Nephron (organoid): ENCODE data around the gene ZSCAN29.

Experiments used
- H3K27ac Mint-ChIP-seq, 3 experiments: 2 replicates each; pipeline ENCODE4 v1.8.0; 2020; ENCODE audit warnings: mixed read lengths in 3 of 3, mild to moderate bottlenecking in 2 of 3, moderate library complexity in 1 of 3
- H3K27me3 Mint-ChIP-seq: 2 replicates; pipeline ENCODE4 v1.8.0; 2021; ENCODE audit warnings: low read depth, mild to moderate bottlenecking, moderate library complexity, mixed read lengths
- H3K36me3 Mint-ChIP-seq: 2 replicates; pipeline ENCODE4 v1.8.0; 2020; ENCODE audit warnings: low read depth, mixed read lengths
- H3K4me1 Mint-ChIP-seq: 2 replicates; pipeline ENCODE4 v1.8.0; 2020; ENCODE audit warnings: mixed read lengths
- H3K4me3 Mint-ChIP-seq, 3 experiments: 2 replicates each; pipeline ENCODE4 v1.8.0; 2020; ENCODE audit warnings: mild to moderate bottlenecking in 3 of 3, mixed read lengths in 3 of 3, moderate library complexity in 2 of 3
- H3K9me3 Mint-ChIP-seq: 2 replicates; pipeline ENCODE4 v1.8.0; 2020; ENCODE audit warnings: mixed read lengths
- CTCF ChIP-seq, 3 experiments: fragments of 200-600 bp; sonication (generic); IDR thresholded peaks; one replicate each; pipeline ENCODE4 v1.5.0; 2021; ENCODE audit warnings: antibody characterized with exemption in 3 of 3; ENCODE audit not compliant: unreplicated experiment in 3 of 3

The ZSCAN29 gene

GRCh38 chr15:43346305-43346704, 24.5 kb downstream of the ZSCAN29 start:
- TF ChIP-seq CTCF (IDR thresholded peaks at IDR 0.05; ENCODE audit: unreplicated experiment in 3 of 3), result no peak
- H3K27ac Mint-ChIP-seq, result no peak overlapping the region
- H3K36me3 Mint-ChIP-seq, result peaks cover 38% of the 10 kb centered on the region
- no peaks in the 10 kb centered on the region for H3K9me3 Mint-ChIP-seq
- no peaks in the 10 kb centered on the region for H3K4me1 Mint-ChIP-seq
- H3K27me3 Mint-ChIP-seq, result no peaks in the 10 kb centered on the region
- H3K4me3 Mint-ChIP-seq, result no peak overlapping the region

GRCh38 chr15:43330780-43331087, 40.1 kb downstream of the ZSCAN29 start:
- Mint-ChIP-seq H3K27me3 (peaks cover 3% of the 10 kb centered on the region), H3K36me3 (peaks cover 47% of the 10 kb centered on the region), H3K4me3 (peak overlapping the region; percentile 96 to 97 (median 97)), H3K4me1 (peaks cover 23% of the 10 kb centered on the region), H3K27ac (peak overlapping the region; percentile 98 to 100 (median 99)), H3K9me3 (no peaks in the 10 kb centered on the region)
- no peak for TF ChIP-seq CTCF (IDR thresholded peaks at IDR 0.05; ENCODE audit: unreplicated experiment in 3 of 3)

- Mint-ChIP-seq H3K4me3 (peak within 1 kb of the TSS; percentile 96 to 97 (median 97)), H3K9me3 (no peaks in the 10 kb centered on the region), H3K4me1 (peaks cover 23% of the 10 kb centered on the region), H3K27ac (peak within 1 kb of the TSS; percentile 98 to 100 (median 99)), H3K36me3 (peaks cover 42% of the 10 kb centered on the region), H3K27me3 (peaks cover 3% of the 10 kb centered on the region)
- TF ChIP-seq CTCF (IDR thresholded peaks at IDR 0.05; ENCODE audit: unreplicated experiment in 3 of 3), result no peak
Observed at GRCh38 chr15:43329960-43330779, 40.7 kb downstream of the ZSCAN29 start, which contains the start of gene LCMT2. Gene LCMT2 (minus strand): TSS chr15:43330573. CDS start chr15:43330489, 84 bp downstream.

GRCh38 chr15:43329217-43329959, 41.5 kb downstream of the ZSCAN29 start:
- Mint-ChIP-seq H3K27me3 (peaks cover 3% of the 10 kb centered on the region), H3K4me3 (peak overlapping the region; percentile 96 to 97 (median 97)), H3K9me3 (no peaks in the 10 kb centered on the region), H3K4me1 (peaks cover 23% of the 10 kb centered on the region), H3K36me3 (peaks cover 37% of the 10 kb centered on the region), H3K27ac (peak overlapping the region; percentile 98 to 100 (median 99))
- no peak for TF ChIP-seq CTCF (IDR thresholded peaks at IDR 0.05; ENCODE audit: unreplicated experiment in 3 of 3)

GRCh38 chr15:43325039-43325684, 45.7 kb downstream of the ZSCAN29 start:
- TF ChIP-seq CTCF (IDR thresholded peaks at IDR 0.05; ENCODE audit: unreplicated experiment in 3 of 3), result no peak
- peaks cover 14% of the 10 kb centered on the region for H3K27me3 Mint-ChIP-seq
- H3K4me3 Mint-ChIP-seq, result no peak overlapping the region
- H3K4me1 Mint-ChIP-seq, result peaks cover 9% of the 10 kb centered on the region
- H3K9me3 Mint-ChIP-seq, result no peaks in the 10 kb centered on the region
- H3K27ac Mint-ChIP-seq, result no peak overlapping the region
- H3K36me3 Mint-ChIP-seq, result peaks cover 24% of the 10 kb centered on the region
